Renal cortex interstitium (tissue), 15 donors: ENCODE results near the gene PDCL2. TPM values are rescaled to one million over a fixed set of nuclear protein-coding genes. Genes with fewer than 3 reads are reported as not detected.
A peak's percentile ranks its signal among the peaks of the same experiment; 100 is the strongest.
"Not testable (repeated sequence)": the region's sequence is repeated elsewhere in the genome, so short reads cannot be mapped to it uniquely, and the experiment has no call there.

Experiments
- DNase-seq, 11 donors: peaks; one replicate each; pipeline ENCODE4 v3.0.0-alpha.2; 2013; ENCODE audit warnings: low read depth in 9 of 11, low spot score in 4 of 11; ENCODE audit errors: extremely low read depth in 1 of 11
- long read RNA-seq, 16 experiments: transcript quantifications; one replicate each; lab custom pipeline, GENCODE V29; 2026
- polyA plus RNA-seq, 3 donors: library from polyadenylated mRNA; unstranded; fragments of 120-200 nt; gene quantifications; one replicate each; pipeline ENCODE4 v1.2.1, GENCODE V29; 2013; ENCODE audit not compliant: insufficient read length in 3 of 3

PDCL2 gene, protein sequence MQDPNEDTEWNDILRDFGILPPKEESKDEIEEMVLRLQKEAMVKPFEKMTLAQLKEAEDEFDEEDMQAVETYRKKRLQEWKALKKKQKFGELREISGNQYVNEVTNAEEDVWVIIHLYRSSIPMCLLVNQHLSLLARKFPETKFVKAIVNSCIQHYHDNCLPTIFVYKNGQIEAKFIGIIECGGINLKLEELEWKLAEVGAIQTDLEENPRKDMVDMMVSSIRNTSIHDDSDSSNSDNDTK
- polyA plus RNA-seq = under 1 TPM in 1 of 3 donors, not detected in 2; 0.47 TPM
- long read RNA-seq, donor 1 = 0 reads
- long read RNA-seq, donor 2 = 0 reads
- long read RNA-seq, donor 3 = 0 reads
- long read RNA-seq, donor 4 = 0 reads
- long read RNA-seq, donor 5 = 0 reads
- long read RNA-seq, donor 6 = 0 reads
- long read RNA-seq, donor 7 = 0 reads
- long read RNA-seq, donor 8 = 0 reads
- long read RNA-seq, donor 9 = 0 reads
- long read RNA-seq, donor 10 = 0 reads
- long read RNA-seq, donor 11 = 0 reads
- long read RNA-seq, donor 12 = 0 reads
- long read RNA-seq, donor 13 = 0 reads
- long read RNA-seq, donor 14 = 0 reads
- long read RNA-seq, donor 15 = 0 reads
- long read RNA-seq, donor 16 = 0 reads

- DNase-seq = no peak
Observed at GRCh38 chr4:55592014-55592413, at the start of gene PDCL2. TSS of gene PDCL2 (minus strand) at chr4:55592245. CDS start at chr4:55592109, 136 bp downstream.

DNA sequence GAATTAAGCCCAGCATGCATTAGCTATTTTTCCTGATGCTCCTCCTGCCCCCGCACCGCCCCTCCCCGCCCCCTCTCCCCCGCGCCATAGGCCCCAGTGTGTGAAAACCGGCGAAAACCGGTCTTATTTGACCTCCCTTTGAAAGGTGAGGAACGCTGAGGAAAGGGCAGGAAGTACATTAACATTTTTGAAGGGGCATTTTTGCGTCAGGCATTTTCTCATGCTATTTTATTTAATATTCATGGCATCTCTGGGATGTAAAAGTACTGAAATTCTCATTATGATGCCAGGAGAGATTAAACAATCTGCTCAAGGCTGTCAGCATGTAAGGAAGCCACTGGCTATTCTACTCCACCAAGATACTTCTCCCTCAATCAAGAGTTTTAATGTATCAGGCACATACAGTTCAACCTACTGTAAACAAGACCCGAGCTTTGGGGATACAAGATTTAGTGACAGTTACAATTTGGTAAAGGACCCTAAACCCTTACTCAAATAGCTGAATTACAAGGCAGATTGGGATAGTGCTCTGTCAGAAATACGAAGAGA lies 45.3 kb upstream of the PDCL2 start:
- peak in 5 of 11 donors; percentile 4 to 41 (median 15) for DNase-seq

- DNase-seq = peak in 1 of 11 donors; percentile 3
Observed at GRCh38 chr4:55636656-55636999, 44.6 kb upstream of the PDCL2 start.

DNA sequence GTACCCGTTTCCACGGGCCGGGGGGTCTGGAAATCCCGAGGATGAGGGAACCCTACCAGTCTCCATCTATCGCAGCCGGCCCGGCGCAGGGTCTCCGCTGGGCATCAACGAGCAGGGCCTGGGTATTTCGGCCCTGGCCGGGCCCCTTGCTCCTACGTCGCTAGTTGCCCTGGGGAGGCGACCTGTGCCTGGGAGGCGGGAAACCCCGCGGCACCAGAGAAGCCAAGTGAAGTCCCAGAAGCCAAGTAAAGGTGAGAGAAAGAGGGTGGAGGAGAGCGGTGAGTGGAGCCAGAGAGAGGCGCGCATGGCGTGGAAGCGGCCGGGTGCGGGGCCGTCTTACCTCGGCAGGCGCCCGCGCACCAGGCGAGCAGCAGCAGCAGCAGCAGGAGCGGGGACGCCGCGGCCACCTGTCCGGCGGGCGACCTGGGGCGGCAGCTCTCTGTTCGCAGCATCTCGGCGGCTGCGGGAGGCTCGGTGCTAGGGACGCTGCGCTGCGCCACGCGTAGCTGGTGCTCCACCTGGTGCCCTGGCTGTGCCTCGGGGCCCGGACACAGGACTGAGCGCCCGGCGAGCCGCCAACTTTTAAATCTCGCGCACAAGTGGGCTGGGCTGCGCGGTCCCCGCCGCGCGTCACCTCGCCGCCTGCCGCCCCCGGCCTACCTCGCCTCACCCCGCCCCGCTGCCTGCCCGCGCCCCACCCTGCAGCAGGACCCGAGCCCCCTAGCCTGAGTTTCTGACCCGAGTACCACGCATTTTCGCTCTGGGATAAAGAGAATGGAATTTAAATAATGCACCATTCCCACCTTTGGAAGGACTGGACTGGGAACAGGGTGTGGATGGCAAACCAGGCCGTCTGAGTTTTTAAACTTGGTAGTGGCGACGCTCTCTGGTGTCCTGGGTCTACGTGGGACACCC lies 44.0 kb upstream of the PDCL2 start, which contains the start of gene NMU:
Gene NMU, minus strand, starts transcription at position 558 of the 915 bp plus-strand sequence. Its CDS starts 106 bp downstream, at position 452.
- DNase-seq = peak in 3 of 11 donors; percentile 5 to 32 (median 20)

GRCh38 chr4:55635282-55635681 lies 43.2 kb upstream of the PDCL2 start:
- peak in 2 of 11 donors; percentile 1 to 17 for DNase-seq

DNA sequence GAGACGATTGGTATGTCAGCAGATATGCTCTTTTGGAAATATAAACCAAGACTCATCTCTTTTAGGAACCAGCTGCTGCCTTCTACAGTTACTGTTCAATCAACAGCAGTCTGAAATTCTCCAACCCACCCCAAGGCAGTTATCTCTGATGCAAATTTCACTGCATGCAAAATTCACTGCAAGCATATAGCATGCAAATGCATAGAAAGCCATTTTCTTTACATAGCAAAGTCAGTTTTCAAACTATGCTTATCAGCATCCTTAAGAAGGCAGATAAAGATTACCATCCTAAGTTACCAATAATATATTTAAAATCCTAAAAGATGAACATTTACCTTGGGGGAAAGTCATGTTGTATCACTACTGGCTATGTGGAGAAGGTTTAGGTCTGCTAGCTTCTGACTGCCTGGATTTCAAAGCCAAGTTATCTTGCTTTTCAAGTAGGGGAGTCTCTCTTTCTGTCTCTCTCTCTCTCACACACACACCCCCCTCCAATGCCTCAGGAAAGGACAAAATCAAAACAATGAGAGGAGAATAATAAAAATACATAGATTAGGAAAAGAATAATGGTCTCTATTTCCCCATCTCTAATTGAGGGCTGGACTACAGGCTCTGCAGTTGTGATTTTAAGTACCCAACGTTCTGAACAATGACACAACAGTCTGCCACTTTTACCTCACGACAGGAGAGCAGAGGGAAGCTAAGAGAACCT lies 42.5 kb upstream of the PDCL2 start:
- DNase-seq = no peak

GRCh38 chr4:55633903-55634302 lies 41.9 kb upstream of the PDCL2 start:
- no peak for DNase-seq

DNA sequence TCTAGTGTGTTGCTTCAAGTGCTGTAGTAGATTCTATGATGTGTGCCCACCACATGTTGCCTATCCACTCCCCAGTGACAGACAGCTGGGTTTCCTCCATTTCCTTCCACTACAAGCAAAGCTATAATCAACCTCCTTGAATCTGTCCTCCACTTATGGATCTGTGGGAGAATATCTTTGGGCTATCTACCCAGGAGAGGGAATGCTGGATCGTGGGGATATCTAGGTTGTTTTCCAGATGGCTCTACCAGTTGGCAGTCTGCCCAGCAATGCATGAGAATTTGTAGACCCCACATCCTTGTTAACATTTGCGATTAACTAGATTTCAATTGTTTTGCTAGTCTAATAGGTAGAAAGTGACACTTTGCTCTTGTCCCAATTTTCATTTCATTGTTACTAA lies 33.8 kb upstream of the PDCL2 start:
- no peak for DNase-seq

GRCh38 chr4:55624063-55624462 lies 32.0 kb upstream of the PDCL2 start:
- not testable (repeated sequence) for DNase-seq

- no peak for DNase-seq
Observed at GRCh38 chr4:55618546-55619143, 26.6 kb upstream of the PDCL2 start.

GRCh38 chr4:55617587-55618197 lies 25.6 kb upstream of the PDCL2 start:
- no peak for DNase-seq

GRCh38 chr4:55615008-55615407 lies 23.0 kb upstream of the PDCL2 start:
- no peak for DNase-seq

DNA sequence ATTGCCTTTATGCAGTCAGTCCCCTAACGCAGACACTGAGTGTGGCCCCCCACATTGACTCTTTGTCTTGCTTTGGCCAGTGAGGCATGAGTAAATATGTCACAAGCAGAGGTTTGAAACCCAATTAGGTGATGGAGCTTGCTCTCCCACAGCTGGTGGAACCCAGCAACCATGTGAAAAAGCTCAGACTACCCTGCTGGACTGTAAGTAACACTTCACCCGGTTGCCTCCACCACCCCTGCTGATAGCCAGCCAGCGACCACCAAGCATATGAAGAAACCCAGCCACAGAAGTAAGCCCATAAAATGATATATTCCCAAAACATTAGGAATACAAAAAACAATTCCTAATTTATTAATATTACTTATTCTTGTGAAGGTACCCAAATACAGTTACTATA lies 21.6 kb upstream of the PDCL2 start:
- no peak for DNase-seq

DNA sequence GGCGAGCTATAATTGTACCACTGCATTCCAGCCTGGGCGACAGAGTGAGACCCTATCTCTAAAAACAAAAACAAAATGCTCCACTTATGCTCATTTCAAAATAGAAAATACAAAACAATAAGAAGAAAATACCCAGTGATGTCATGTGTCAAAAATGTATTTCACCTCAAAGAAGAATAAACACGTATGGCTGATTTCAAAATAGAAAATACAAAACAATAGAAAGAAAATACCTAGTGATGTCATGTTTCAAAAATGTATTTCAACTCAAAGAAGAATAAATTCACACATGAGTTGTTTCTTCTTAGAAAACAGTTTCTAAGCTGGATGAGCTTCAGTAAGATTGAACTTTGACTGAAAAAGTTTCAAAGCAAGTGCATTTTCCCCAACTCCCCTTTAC lies 20.3 kb upstream of the PDCL2 start:
- DNase-seq = no peak

GRCh38 chr4:55611358-55612059 lies 19.5 kb upstream of the PDCL2 start:
- no peak for DNase-seq

DNA sequence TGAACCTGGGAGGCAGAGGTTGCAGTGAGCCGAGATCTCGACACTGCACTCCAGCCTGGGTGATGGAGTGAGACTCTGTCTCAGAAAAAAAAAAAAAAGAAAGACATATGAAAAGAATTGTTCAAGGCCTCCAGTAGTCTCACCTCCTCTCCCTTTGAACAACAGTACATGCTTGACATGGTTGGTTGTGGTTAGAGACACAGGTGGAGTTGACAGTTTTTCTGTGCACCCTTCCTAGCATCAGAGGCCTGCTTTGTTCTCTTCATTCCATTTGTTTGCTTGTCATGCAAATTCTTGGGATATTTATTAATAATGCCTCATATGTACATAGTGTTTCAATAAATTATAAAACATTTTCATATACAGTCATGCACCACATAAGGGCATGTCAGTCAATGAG lies 18.3 kb upstream of the PDCL2 start:
- DNase-seq = no peak

- no peak for DNase-seq
Observed at GRCh38 chr4:55609393-55609866, 17.4 kb upstream of the PDCL2 start.
